IPS DF 19.7 (cell line): ENCODE results near the gene CNOT6.

Source experiments
- DNase-seq: peaks from one replicate; pipeline ENCODE4 v3.0.0-alpha.2; 2013; ENCODE audit warnings: low read depth, low spot score

The CNOT6 gene

GRCh38 chr5:180619563-180619915, 125.4 kb downstream of the CNOT6 start:
- DNase-seq, result no peak

GRCh38 chr5:180620014-180620413, 125.8 kb downstream of the CNOT6 start:
- DNase-seq, result no peak

- no peak for DNase-seq
Observed at GRCh38 chr5:180621311-180621710, 127.1 kb downstream of the CNOT6 start.

GRCh38 chr5:180622910-180623309, 128.7 kb downstream of the CNOT6 start:
- DNase-seq, result no peak

- DNase-seq, result no peak
Observed at GRCh38 chr5:180623411-180623834, 129.2 kb downstream of the CNOT6 start.

- DNase-seq, result no peak
Observed at GRCh38 chr5:180623844-180624243, 129.7 kb downstream of the CNOT6 start.

GRCh38 chr5:180624587-180624986, 130.4 kb downstream of the CNOT6 start:
- DNase-seq, result no peak

GRCh38 chr5:180625125-180625790, 131.1 kb downstream of the CNOT6 start:
- DNase-seq, result no peak

- no peak for DNase-seq
Observed at GRCh38 chr5:180625791-180626660, 131.8 kb downstream of the CNOT6 start.

GRCh38 chr5:180626661-180627385, 132.6 kb downstream of the CNOT6 start:
- DNase-seq, result no peak

GRCh38 chr5:180627386-180628120, 133.4 kb downstream of the CNOT6 start:
- DNase-seq, result no peak
